Gastroesophageal sphincter (tissue), 3 donors: ENCODE data around the gene RAB7A.

Experiments used
- CTCF ChIP-seq, 4 experiments: fragments of 200-600 bp in 2 of 4; fragments of 450-650 bp in 2 of 4; sonication (generic) in 1 of 4; IDR thresholded peaks; one replicate each; pipeline ENCODE4 v1.5.1; 2017 to 2019; ENCODE audit warnings: antibody characterized with exemption in 4 of 4, mild to moderate bottlenecking in 2 of 4, moderate library complexity in 2 of 4
- POLR2A ChIP-seq, 2 donors: fragments of 450-650 bp; IDR thresholded peaks; one replicate each; pipeline ENCODE4 v1.6.1; 2017; ENCODE audit warnings: antibody characterized with exemption in 2 of 2, mild to moderate bottlenecking in 2 of 2, moderate library complexity in 1 of 2
- POLR2AphosphoS5 ChIP-seq: sonication (generic); formaldehyde crosslinking; IDR thresholded peaks from one replicate; pipeline ENCODE4 v1.6.1; 2017; ENCODE audit warnings: antibody characterized with exemption

- TF ChIP-seq CTCF (IDR thresholded peaks at IDR 0.05) (no peak), POLR2A (IDR thresholded peaks at IDR 0.05) (no peak), POLR2AphosphoS5 (no peak)
Measured at GRCh38 chr3:128844502-128844901, 118.5 kb downstream of the RAB7A start.
